IgD-negative memory B cell (primary cell): ENCODE results near the gene EGLN1. TPM values are rescaled to one million over a fixed set of nuclear protein-coding genes. Genes with fewer than 3 reads are reported as not detected.
"Not testable (repeated sequence)": the region's sequence is repeated elsewhere in the genome, so short reads cannot be mapped to it uniquely, and the experiment has no call there.

Source experiments
- H3K27ac Mint-ChIP-seq, 3 donors: one replicate each; pipeline ENCODE4 v1.8.0; 2020 to 2022; ENCODE audit warnings: mild to moderate bottlenecking in 3 of 3, mixed read lengths in 3 of 3, moderate library complexity in 1 of 3
- H3K27me3 Mint-ChIP-seq: one replicate; pipeline ENCODE4 v1.8.0; 2021; ENCODE audit warnings: mixed read lengths
- H3K36me3 Mint-ChIP-seq: one replicate; pipeline ENCODE4 v1.8.0; 2020; ENCODE audit warnings: mild to moderate bottlenecking, mixed read lengths
- H3K4me1 Mint-ChIP-seq, 3 donors: one replicate each; pipeline ENCODE4 v1.8.0; 2020 to 2022; ENCODE audit warnings: mixed read lengths in 3 of 3, mild to moderate bottlenecking in 1 of 3
- H3K4me3 Mint-ChIP-seq, 4 donors: one replicate each; pipeline ENCODE4 v1.8.0; 2020 to 2022; ENCODE audit warnings: mild to moderate bottlenecking in 4 of 4, mixed read lengths in 4 of 4, moderate library complexity in 3 of 4
- H3K9me3 Mint-ChIP-seq, 3 donors: one replicate each; pipeline ENCODE4 v1.8.0; 2020 to 2021; ENCODE audit warnings: mixed read lengths in 3 of 3, mild to moderate bottlenecking in 1 of 3
- polyA plus RNA-seq: library from polyadenylated mRNA; unstranded; fragments of 300-500 nt; fragmentation: Illumina TruSeq; gene quantifications from one replicate; pipeline ENCODE4 v1.2.3, GENCODE V29; 2021

EGLN1 gene
- polyA plus RNA-seq, result 32.8 TPM

- H3K27ac Mint-ChIP-seq, result peak within 1 kb of the TSS; percentile 80 to 95 (median 90)
- H3K9me3 Mint-ChIP-seq, result no peaks in the 10 kb centered on the region
- H3K4me1 Mint-ChIP-seq, result peaks cover 29 to 44% (median 40%) of the 10 kb centered on the region in 3 donors
- no peaks in the 10 kb centered on the region for H3K27me3 Mint-ChIP-seq
- H3K4me3 Mint-ChIP-seq, result peak within 1 kb of the TSS; percentile 90 to 99 (median 98)
- no peaks in the 10 kb centered on the region for H3K36me3 Mint-ChIP-seq
Observed at GRCh38 chr1:231421971-231422797, at the start of gene EGLN1. Gene EGLN1, minus strand, starts transcription at chr1:231422287. Its CDS starts 399 bp downstream, at chr1:231421888.

- H3K9me3 Mint-ChIP-seq, H3K4me1 Mint-ChIP-seq, H3K27ac Mint-ChIP-seq, H3K36me3 Mint-ChIP-seq, H3K4me3 Mint-ChIP-seq: not testable (repeated sequence)
- peaks cover 11% of the 10 kb centered on the region for H3K27me3 Mint-ChIP-seq
Observed at GRCh38 chr1:231471500-231471899, 49.4 kb upstream of the EGLN1 start.

- Mint-ChIP-seq H3K9me3 (peaks cover 0 to 11% (median 3%) of the 10 kb centered on the region in 3 donors), H3K27me3 (peaks cover 12% of the 10 kb centered on the region)
- not testable (repeated sequence) for H3K27ac Mint-ChIP-seq, H3K36me3 Mint-ChIP-seq, H3K4me3 Mint-ChIP-seq, H3K4me1 Mint-ChIP-seq
Observed at GRCh38 chr1:231471027-231471426, 48.9 kb upstream of the EGLN1 start.

- H3K27ac Mint-ChIP-seq, result no peak overlapping the region
- peaks cover 2 to 18% (median 8%) of the 10 kb centered on the region in 3 donors for H3K9me3 Mint-ChIP-seq
- H3K27me3 Mint-ChIP-seq, result peaks cover 10% of the 10 kb centered on the region
- peaks cover 2% of the 10 kb centered on the region for H3K36me3 Mint-ChIP-seq
- peak overlapping the region in 1 of 4 donors; percentile 8 for H3K4me3 Mint-ChIP-seq
- H3K4me1 Mint-ChIP-seq, result peaks cover 0 to 1% (median 0%) of the 10 kb centered on the region in 3 donors
Observed at GRCh38 chr1:231467986-231468385, 45.9 kb upstream of the EGLN1 start.

- H3K27me3 Mint-ChIP-seq, result peaks cover 19% of the 10 kb centered on the region
- H3K36me3 Mint-ChIP-seq, result no peaks in the 10 kb centered on the region
- peaks cover 2 to 14% (median 8%) of the 10 kb centered on the region in 3 donors for H3K9me3 Mint-ChIP-seq
- no peak overlapping the region for H3K27ac Mint-ChIP-seq
- H3K4me3 Mint-ChIP-seq, result no peak overlapping the region
- H3K4me1 Mint-ChIP-seq, result peaks cover 0 to 2% (median 2%) of the 10 kb centered on the region in 3 donors
Observed at GRCh38 chr1:231465051-231465450, 43.0 kb upstream of the EGLN1 start.

- H3K4me3 Mint-ChIP-seq, result no peak overlapping the region
- H3K9me3 Mint-ChIP-seq, result peaks cover 2 to 14% (median 8%) of the 10 kb centered on the region in 3 donors
- H3K27me3 Mint-ChIP-seq, result peaks cover 22% of the 10 kb centered on the region
- no peaks in the 10 kb centered on the region for H3K36me3 Mint-ChIP-seq
- H3K27ac Mint-ChIP-seq, result no peak overlapping the region
- H3K4me1 Mint-ChIP-seq, result peaks cover 0 to 3% (median 2%) of the 10 kb centered on the region in 3 donors
Observed at GRCh38 chr1:231463541-231463940, 41.5 kb upstream of the EGLN1 start.

GRCh38 chr1:231460614-231461013 lies 38.5 kb upstream of the EGLN1 start:
- H3K4me3 Mint-ChIP-seq, result peak overlapping the region in 1 of 4 donors; percentile 0
- H3K27me3 Mint-ChIP-seq, result peaks cover 15% of the 10 kb centered on the region
- H3K4me1 Mint-ChIP-seq, result peaks cover 0 to 3% (median 2%) of the 10 kb centered on the region in 3 donors
- H3K9me3 Mint-ChIP-seq, result peaks cover 4 to 14% (median 11%) of the 10 kb centered on the region in 3 donors
- H3K27ac Mint-ChIP-seq, result no peak overlapping the region
- no peaks in the 10 kb centered on the region for H3K36me3 Mint-ChIP-seq

- not testable (repeated sequence) for H3K36me3 Mint-ChIP-seq, H3K9me3 Mint-ChIP-seq, H3K4me1 Mint-ChIP-seq, H3K4me3 Mint-ChIP-seq
- peaks cover 15% of the 10 kb centered on the region for H3K27me3 Mint-ChIP-seq
- H3K27ac Mint-ChIP-seq, result peak overlapping the region in 1 of 3 donors; percentile 0
Observed at GRCh38 chr1:231459438-231459837, 37.4 kb upstream of the EGLN1 start.

DNA sequence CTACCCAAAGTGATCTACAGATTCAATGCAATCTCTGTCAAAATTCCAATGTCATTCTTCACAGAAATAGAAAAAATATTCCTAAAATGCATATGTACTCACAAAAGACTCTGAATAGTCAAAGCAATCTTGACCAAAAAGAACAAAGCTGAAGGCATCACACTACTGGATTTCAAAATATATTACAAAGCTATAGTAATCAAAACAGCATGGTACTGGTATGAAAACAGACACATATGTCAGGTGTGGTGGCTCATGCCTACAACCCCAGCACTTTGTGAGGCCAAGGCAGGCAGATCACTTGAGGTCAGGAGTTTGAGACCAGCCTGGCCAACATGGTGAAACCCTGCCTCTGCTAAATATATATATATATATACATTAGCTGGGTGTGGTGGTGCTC lies 35.9 kb upstream of the EGLN1 start:
- H3K4me3 Mint-ChIP-seq, H3K36me3 Mint-ChIP-seq, H3K27ac Mint-ChIP-seq, H3K9me3 Mint-ChIP-seq, H3K4me1 Mint-ChIP-seq: not testable (repeated sequence)
- H3K27me3 Mint-ChIP-seq, result peaks cover 18% of the 10 kb centered on the region

GRCh38 chr1:231454133-231454532 lies 32.0 kb upstream of the EGLN1 start:
- not testable (repeated sequence) for H3K4me3 Mint-ChIP-seq, H3K36me3 Mint-ChIP-seq, H3K27ac Mint-ChIP-seq, H3K4me1 Mint-ChIP-seq
- H3K27me3 Mint-ChIP-seq, result peaks cover 11% of the 10 kb centered on the region
- peaks cover 2 to 15% (median 8%) of the 10 kb centered on the region in 3 donors for H3K9me3 Mint-ChIP-seq

GRCh38 chr1:231446138-231446537 lies 24.1 kb upstream of the EGLN1 start:
- no peak overlapping the region for H3K27ac Mint-ChIP-seq
- peaks cover 5% of the 10 kb centered on the region for H3K36me3 Mint-ChIP-seq
- peaks cover 16% of the 10 kb centered on the region for H3K27me3 Mint-ChIP-seq
- peaks cover 0 to 25% (median 16%) of the 10 kb centered on the region in 3 donors for H3K9me3 Mint-ChIP-seq
- no peaks in the 10 kb centered on the region for H3K4me1 Mint-ChIP-seq
- H3K4me3 Mint-ChIP-seq, result peak overlapping the region in 1 of 4 donors; percentile 59

DNA sequence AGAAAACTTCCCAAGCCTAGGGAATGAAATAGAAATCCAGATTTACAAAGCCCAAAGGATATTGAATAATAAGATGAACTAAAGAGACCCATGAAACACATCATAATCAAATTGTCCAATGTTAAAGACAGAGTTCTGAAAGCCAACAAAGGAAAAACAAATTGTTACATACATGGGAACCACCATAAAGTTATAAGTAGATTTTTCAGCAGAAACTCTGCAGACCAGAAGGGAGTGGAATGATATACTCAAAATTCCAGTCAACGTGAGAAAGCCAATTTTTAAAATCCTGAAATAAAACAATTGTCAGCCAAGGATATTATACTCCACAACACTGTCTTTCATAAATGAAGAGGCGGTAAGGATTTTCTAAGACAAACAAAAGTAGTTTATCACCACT lies 22.0 kb upstream of the EGLN1 start:
- H3K36me3 Mint-ChIP-seq, result peaks cover 5% of the 10 kb centered on the region
- H3K4me3 Mint-ChIP-seq, result no peak overlapping the region
- no peaks in the 10 kb centered on the region for H3K4me1 Mint-ChIP-seq
- no peak overlapping the region for H3K27ac Mint-ChIP-seq
- H3K9me3 Mint-ChIP-seq, result peaks cover 0 to 19% (median 16%) of the 10 kb centered on the region in 3 donors
- H3K27me3 Mint-ChIP-seq, result peaks cover 19% of the 10 kb centered on the region

GRCh38 chr1:231443363-231443762 lies 21.3 kb upstream of the EGLN1 start:
- no peak overlapping the region for H3K4me3 Mint-ChIP-seq

DNA sequence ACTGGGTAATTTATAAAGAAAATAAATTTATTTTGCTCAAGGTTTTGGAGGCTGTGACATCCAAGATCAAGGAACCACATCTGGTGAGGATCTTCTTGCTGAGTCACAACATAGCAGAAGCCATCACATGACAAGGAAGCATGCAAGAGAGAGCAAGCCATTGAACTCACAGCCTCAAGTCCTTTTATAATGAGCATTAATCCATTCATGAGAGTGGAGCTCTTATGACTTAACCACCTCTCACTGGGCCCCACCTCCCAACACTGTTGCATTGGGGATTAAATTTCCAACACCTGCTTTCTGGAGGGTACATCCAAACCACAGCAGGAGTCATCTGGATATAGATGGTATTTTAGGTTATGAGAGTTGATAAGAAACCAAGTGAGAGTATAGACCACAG lies 20.6 kb upstream of the EGLN1 start:
- Mint-ChIP-seq H3K4me3 (no peak overlapping the region), H3K9me3 (peaks cover 0 to 19% (median 16%) of the 10 kb centered on the region in 3 donors), H3K27me3 (peaks cover 18% of the 10 kb centered on the region), H3K36me3 (peaks cover 5% of the 10 kb centered on the region), H3K27ac (no peak overlapping the region), H3K4me1 (no peaks in the 10 kb centered on the region)

More at GRCh38 chr1:231443363-231443762, 21.3 kb upstream of the EGLN1 start:
- Mint-ChIP-seq H3K9me3 (peaks cover 0 to 19% (median 16%) of the 10 kb centered on the region in 3 donors), H3K27me3 (peaks cover 17% of the 10 kb centered on the region), H3K36me3 (peaks cover 5% of the 10 kb centered on the region), H3K27ac (no peak overlapping the region), H3K4me1 (no peaks in the 10 kb centered on the region)

DNA sequence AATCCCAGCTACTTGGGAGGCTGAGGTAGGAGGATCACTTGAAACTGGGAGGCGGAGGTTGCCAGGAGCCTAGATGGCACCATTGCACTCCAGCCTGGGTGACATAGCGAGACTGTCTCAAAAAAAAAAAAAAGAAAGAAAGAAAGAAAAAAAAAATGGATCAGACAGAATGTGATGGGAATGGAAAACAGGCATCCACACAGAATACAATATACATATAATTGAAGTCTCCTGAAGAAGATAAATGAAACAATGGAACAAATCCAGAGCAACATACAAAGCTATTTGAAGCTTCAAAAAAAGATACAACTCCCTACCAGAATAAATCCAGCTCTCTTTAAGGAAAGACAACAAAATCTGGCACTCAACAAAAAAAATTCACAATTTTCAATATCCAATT lies 10.9 kb upstream of the EGLN1 start:
- Mint-ChIP-seq H3K27me3 (peaks cover 8% of the 10 kb centered on the region), H3K27ac (peak overlapping the region in 1 of 3 donors; percentile 69), H3K4me3 (no peak overlapping the region), H3K4me1 (no peaks in the 10 kb centered on the region), H3K36me3 (peaks cover 3% of the 10 kb centered on the region), H3K9me3 (peaks cover 0 to 6% (median 0%) of the 10 kb centered on the region in 3 donors)
